ENCODE results near the gene DMRTC1B.
"Not testable (repeated sequence)": the region's sequence is repeated elsewhere in the genome, so short reads cannot be mapped to it uniquely, and the experiment has no call there.

GRCh38 chrX:72733636-72734035, 43.1 kb upstream of the DMRTC1B start:
- TF ChIP-seq TAF1 (conservative IDR thresholded peaks at IDR 0.05); MAX (IDR thresholded peaks at IDR 0.05); YY1 (IDR thresholded peaks at IDR 0.05); RAD21 (IDR thresholded peaks at IDR 0.05); NR2F2 (IDR thresholded peaks at IDR 0.05); FOXA1 (IDR thresholded peaks at IDR 0.05); JUND (IDR thresholded peaks at IDR 0.05); HNF4A (conservative IDR thresholded peaks at IDR 0.05); HNF4G (IDR thresholded peaks at IDR 0.05); GABPA (IDR thresholded peaks at IDR 0.05 in 1 of 2, conservative IDR thresholded peaks at IDR 0.05 in 1 of 2): not testable (repeated sequence)
- TF ChIP-seq, protein P1, sequence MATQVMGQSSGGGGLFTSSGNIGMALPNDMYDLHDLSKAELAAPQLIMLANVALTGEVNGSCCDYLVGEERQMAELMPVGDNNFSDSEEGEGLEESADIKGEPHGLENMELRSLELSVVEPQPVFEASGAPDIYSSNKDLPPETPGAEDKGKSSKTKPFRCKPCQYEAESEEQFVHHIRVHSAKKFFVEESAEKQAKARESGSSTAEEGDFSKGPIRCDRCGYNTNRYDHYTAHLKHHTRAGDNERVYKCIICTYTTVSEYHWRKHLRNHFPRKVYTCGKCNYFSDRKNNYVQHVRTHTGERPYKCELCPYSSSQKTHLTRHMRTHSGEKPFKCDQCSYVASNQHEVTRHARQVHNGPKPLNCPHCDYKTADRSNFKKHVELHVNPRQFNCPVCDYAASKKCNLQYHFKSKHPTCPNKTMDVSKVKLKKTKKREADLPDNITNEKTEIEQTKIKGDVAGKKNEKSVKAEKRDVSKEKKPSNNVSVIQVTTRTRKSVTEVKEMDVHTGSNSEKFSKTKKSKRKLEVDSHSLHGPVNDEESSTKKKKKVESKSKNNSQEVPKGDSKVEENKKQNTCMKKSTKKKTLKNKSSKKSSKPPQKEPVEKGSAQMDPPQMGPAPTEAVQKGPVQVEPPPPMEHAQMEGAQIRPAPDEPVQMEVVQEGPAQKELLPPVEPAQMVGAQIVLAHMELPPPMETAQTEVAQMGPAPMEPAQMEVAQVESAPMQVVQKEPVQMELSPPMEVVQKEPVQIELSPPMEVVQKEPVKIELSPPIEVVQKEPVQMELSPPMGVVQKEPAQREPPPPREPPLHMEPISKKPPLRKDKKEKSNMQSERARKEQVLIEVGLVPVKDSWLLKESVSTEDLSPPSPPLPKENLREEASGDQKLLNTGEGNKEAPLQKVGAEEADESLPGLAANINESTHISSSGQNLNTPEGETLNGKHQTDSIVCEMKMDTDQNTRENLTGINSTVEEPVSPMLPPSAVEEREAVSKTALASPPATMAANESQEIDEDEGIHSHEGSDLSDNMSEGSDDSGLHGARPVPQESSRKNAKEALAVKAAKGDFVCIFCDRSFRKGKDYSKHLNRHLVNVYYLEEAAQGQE (IDR thresholded peaks at IDR 0.05), result not testable (repeated sequence)
- TF ChIP-seq, protein P2, sequence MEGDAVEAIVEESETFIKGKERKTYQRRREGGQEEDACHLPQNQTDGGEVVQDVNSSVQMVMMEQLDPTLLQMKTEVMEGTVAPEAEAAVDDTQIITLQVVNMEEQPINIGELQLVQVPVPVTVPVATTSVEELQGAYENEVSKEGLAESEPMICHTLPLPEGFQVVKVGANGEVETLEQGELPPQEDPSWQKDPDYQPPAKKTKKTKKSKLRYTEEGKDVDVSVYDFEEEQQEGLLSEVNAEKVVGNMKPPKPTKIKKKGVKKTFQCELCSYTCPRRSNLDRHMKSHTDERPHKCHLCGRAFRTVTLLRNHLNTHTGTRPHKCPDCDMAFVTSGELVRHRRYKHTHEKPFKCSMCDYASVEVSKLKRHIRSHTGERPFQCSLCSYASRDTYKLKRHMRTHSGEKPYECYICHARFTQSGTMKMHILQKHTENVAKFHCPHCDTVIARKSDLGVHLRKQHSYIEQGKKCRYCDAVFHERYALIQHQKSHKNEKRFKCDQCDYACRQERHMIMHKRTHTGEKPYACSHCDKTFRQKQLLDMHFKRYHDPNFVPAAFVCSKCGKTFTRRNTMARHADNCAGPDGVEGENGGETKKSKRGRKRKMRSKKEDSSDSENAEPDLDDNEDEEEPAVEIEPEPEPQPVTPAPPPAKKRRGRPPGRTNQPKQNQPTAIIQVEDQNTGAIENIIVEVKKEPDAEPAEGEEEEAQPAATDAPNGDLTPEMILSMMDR (IDR thresholded peaks at IDR 0.05; ENCODE audit: low read depth, low read length, missing input control), result not testable (repeated sequence)
- TF ChIP-seq, protein P3, sequence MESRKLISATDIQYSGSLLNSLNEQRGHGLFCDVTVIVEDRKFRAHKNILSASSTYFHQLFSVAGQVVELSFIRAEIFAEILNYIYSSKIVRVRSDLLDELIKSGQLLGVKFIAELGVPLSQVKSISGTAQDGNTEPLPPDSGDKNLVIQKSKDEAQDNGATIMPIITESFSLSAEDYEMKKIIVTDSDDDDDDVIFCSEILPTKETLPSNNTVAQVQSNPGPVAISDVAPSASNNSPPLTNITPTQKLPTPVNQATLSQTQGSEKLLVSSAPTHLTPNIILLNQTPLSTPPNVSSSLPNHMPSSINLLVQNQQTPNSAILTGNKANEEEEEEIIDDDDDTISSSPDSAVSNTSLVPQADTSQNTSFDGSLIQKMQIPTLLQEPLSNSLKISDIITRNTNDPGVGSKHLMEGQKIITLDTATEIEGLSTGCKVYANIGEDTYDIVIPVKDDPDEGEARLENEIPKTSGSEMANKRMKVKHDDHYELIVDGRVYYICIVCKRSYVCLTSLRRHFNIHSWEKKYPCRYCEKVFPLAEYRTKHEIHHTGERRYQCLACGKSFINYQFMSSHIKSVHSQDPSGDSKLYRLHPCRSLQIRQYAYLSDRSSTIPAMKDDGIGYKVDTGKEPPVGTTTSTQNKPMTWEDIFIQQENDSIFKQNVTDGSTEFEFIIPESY (IDR thresholded peaks at IDR 0.05), result not testable (repeated sequence)

All from liver (tissue), 3 donors.